HepG2 (cell line): ENCODE data around the gene YY1. TPM values are rescaled to one million over a fixed set of nuclear protein-coding genes. Genes with fewer than 3 reads are reported as not detected.
A peak's percentile ranks its signal among the peaks of the same experiment; 100 is the strongest.

Source experiments
- ARNT2 ChIP-seq: sonication (generic); formaldehyde crosslinking; IDR thresholded peaks from 2 replicates; pipeline ENCODE4 v1.8.0; 2022; ENCODE audit warnings: mild to moderate bottlenecking, low read depth, missing genetic modification reagents, moderate library complexity
- DRAP1 ChIP-seq: IDR thresholded peaks from 2 replicates; pipeline ENCODE4 v1.6.1; 2016; ENCODE audit warnings: missing genetic modification reagents, missing compliant biosample characterization
- NCOA1 ChIP-seq: sonication (generic); formaldehyde crosslinking; IDR thresholded peaks from 2 replicates; pipeline ENCODE4 v1.9.0; 2021; ENCODE audit warnings: missing genetic modification reagents
- NR2F2 ChIP-seq: IDR thresholded peaks from 2 replicates; pipeline ENCODE4 v1.6.1; 2012; ENCODE audit warnings: low read depth, inconsistent platforms, borderline replicate concordance
- PHF20 ChIP-seq: sonication (generic); formaldehyde crosslinking; IDR thresholded peaks from 2 replicates; pipeline ENCODE4 v1.5.0; 2020; ENCODE audit warnings: mild to moderate bottlenecking, missing genetic modification reagents
- RFX1 ChIP-seq: fragments of 450-650 bp; IDR thresholded peaks from 2 replicates; pipeline ENCODE4 v1.6.1; 2017
- SOX13 ChIP-seq, 3 experiments: fragments of 450-650 bp in 1 of 3; sonication (generic) in 1 of 3; formaldehyde crosslinking in 1 of 3; IDR thresholded peaks in 2 of 3; conservative IDR thresholded peaks in 1 of 3; 2 replicates each; pipeline versions ENCODE4 v1.5.0 to v1.6.1; 2016 to 2020; ENCODE audit warnings: antibody characterized with exemption in 1 of 3, mild to moderate bottlenecking in 1 of 3, missing compliant biosample characterization in 1 of 3, missing genetic modification reagents in 1 of 3, moderate library complexity in 1 of 3
- TGIF2 ChIP-seq: IDR thresholded peaks from 2 replicates; pipeline ENCODE4 v1.6.1; 2016; ENCODE audit warnings: control low read depth, missing compliant biosample characterization
- ZBTB4 ChIP-seq: sonication (generic); formaldehyde crosslinking; IDR thresholded peaks from 2 replicates; pipeline ENCODE4 v1.4.0; 2020; ENCODE audit warnings: missing genetic modification reagents, mild to moderate bottlenecking, borderline replicate concordance
- ZNF264 ChIP-seq: sonication (generic); formaldehyde crosslinking; IDR thresholded peaks from 2 replicates; pipeline ENCODE4 v1.4.0; 2020; ENCODE audit warnings: missing genetic modification reagents
- ZSCAN12 ChIP-seq: sonication (generic); formaldehyde crosslinking; IDR thresholded peaks from 2 replicates; pipeline ENCODE4 v1.9.0; 2021; ENCODE audit warnings: mild to moderate bottlenecking, missing genetic modification reagents
- polyA plus RNA-seq, 8 experiments: library from polyadenylated mRNA; depleted of rRNA in 3 of 8; stranded (reverse) in 7 of 8; unstranded in 1 of 8; fragments of >200 nt; fragmentation: Illumina TruSeq in 4 of 8; extraction: Trizol in 4 of 8; gene quantifications; 2 replicates each; pipeline versions ENCODE4 v1.2.1 to v1.2.3, GENCODE V29; 2011 to 2016; ENCODE audit warnings: low read depth in 4 of 8, missing spikeins in 1 of 8, mixed read lengths in 1 of 8; ENCODE audit not compliant: insufficient read depth in 1 of 8
- total RNA-seq, 5 experiments: library from RNA; depleted of rRNA; stranded (reverse); fragments of >200 nt; fragmentation: Illumina TruSeq; extraction: Trizol; gene quantifications; 2 replicates each; pipeline ENCODE4 v1.2.3, GENCODE V29; 2016; ENCODE audit warnings: low read depth in 1 of 5
- TF ChIP-seq, protein P1 (sequence below): IDR thresholded peaks from 2 replicates; pipeline ENCODE4 v1.6.1; 2018; ENCODE audit warnings: missing genetic modification reagents, mild to moderate bottlenecking, missing compliant biosample characterization
- TF ChIP-seq, protein P2 (sequence below): sonication (generic); formaldehyde crosslinking; IDR thresholded peaks from 2 replicates; pipeline ENCODE4 v1.4.0; 2020; ENCODE audit warnings: mild to moderate bottlenecking, missing genetic modification reagents

YY1 gene
- total and polyA plus RNA-seq, 2 of the 13 experiments (the other 11 are each of a cell fraction or from before 2014, with no cell fraction given): 29.4 to 68.1 TPM

DNA sequence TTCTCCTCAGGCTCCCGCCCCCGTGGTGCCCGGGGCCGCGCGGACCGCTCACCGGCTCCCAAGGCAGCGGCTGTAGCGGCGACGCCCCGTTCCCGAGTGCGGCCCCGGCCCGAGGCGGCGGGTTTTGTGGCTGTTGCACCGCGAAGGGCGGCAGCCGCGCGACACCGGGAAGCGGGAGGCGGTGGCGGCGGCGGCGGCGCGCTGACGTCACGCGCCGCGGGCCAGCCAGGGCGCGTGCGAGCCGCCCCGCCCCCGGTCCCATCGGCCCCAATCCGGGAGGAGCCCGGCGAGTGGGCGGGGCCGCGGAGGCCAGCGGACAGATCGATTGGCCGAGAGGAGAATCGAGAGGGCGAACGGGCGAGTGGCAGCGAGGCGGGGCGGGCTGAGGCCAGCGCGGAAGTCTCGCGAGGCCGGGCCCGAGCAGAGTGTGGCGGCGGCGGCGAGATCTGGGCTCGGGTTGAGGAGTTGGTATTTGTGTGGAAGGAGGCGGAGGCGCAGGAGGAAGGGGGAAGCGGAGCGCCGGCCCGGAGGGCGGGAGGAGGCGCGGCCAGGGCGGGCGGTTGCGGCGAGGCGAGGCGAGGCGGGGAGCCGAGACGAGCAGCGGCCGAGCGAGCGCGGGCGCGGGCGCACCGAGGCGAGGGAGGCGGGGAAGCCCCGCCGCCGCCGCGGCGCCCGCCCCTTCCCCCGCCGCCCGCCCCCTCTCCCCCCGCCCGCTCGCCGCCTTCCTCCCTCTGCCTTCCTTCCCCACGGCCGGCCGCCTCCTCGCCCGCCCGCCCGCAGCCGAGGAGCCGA lies at the start of gene YY1 (continued):
- TF ChIP-seq NR2F2: no peak
- TF ChIP-seq, protein P1, sequence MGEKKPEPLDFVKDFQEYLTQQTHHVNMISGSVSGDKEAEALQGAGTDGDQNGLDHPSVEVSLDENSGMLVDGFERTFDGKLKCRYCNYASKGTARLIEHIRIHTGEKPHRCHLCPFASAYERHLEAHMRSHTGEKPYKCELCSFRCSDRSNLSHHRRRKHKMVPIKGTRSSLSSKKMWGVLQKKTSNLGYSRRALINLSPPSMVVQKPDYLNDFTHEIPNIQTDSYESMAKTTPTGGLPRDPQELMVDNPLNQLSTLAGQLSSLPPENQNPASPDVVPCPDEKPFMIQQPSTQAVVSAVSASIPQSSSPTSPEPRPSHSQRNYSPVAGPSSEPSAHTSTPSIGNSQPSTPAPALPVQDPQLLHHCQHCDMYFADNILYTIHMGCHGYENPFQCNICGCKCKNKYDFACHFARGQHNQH: 0 out of 2 replicates have a peak, but pooled peaks have one; percentile 35
- peak; percentile 46 for TF ChIP-seq ARNT2 (CRISPR knock-in tag)
- TF ChIP-seq, protein P2, sequence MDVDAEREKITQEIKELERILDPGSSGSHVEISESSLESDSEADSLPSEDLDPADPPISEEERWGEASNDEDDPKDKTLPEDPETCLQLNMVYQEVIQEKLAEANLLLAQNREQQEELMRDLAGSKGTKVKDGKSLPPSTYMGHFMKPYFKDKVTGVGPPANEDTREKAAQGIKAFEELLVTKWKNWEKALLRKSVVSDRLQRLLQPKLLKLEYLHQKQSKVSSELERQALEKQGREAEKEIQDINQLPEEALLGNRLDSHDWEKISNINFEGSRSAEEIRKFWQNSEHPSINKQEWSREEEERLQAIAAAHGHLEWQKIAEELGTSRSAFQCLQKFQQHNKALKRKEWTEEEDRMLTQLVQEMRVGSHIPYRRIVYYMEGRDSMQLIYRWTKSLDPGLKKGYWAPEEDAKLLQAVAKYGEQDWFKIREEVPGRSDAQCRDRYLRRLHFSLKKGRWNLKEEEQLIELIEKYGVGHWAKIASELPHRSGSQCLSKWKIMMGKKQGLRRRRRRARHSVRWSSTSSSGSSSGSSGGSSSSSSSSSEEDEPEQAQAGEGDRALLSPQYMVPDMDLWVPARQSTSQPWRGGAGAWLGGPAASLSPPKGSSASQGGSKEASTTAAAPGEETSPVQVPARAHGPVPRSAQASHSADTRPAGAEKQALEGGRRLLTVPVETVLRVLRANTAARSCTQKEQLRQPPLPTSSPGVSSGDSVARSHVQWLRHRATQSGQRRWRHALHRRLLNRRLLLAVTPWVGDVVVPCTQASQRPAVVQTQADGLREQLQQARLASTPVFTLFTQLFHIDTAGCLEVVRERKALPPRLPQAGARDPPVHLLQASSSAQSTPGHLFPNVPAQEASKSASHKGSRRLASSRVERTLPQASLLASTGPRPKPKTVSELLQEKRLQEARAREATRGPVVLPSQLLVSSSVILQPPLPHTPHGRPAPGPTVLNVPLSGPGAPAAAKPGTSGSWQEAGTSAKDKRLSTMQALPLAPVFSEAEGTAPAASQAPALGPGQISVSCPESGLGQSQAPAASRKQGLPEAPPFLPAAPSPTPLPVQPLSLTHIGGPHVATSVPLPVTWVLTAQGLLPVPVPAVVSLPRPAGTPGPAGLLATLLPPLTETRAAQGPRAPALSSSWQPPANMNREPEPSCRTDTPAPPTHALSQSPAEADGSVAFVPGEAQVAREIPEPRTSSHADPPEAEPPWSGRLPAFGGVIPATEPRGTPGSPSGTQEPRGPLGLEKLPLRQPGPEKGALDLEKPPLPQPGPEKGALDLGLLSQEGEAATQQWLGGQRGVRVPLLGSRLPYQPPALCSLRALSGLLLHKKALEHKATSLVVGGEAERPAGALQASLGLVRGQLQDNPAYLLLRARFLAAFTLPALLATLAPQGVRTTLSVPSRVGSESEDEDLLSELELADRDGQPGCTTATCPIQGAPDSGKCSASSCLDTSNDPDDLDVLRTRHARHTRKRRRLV (CRISPR knock-in tag): no peak
- TF ChIP-seq PHF20 (CRISPR knock-in tag): no peak; the same call in 1 of the 2 replicates
- no peak for TF ChIP-seq TGIF2 (CRISPR knock-in tag)
- no peak for TF ChIP-seq RFX1
- no peak for TF ChIP-seq ZBTB4 (CRISPR knock-in tag)
- TF ChIP-seq ZNF264 (CRISPR knock-in tag): no peak
- TF ChIP-seq ZSCAN12: no peak
- no peak for TF ChIP-seq SOX13 (IDR thresholded peaks at IDR 0.05)
- no peak for TF ChIP-seq SOX13 (CRISPR knock-in tag; conservative IDR thresholded peaks at IDR 0.05 in 1 of 2, IDR thresholded peaks at IDR 0.05 in 1 of 2)
- peak; percentile 42; the same call in 1 of the 2 replicates for TF ChIP-seq DRAP1 (CRISPR knock-in tag)
- no peak for TF ChIP-seq NCOA1
